PFSK-1 (cell line): ENCODE measurements around the gene ADAM19.

ENCODE experiments used
- FOXP2 ChIP-seq: optimal IDR thresholded peaks from 2 replicates; pipeline ENCODE3; 2011; ENCODE audit warnings: borderline replicate concordance, control low read depth, inconsistent platforms; ENCODE audit not compliant: insufficient read depth; ENCODE audit errors: extremely low read length, extremely low read depth
- POLR2AphosphoS5 ChIP-seq: IDR thresholded peaks from 2 replicates; pipeline ENCODE4 v1.6.1; 2012; ENCODE audit warnings: low read depth, mild to moderate bottlenecking, control low read depth, low read length, moderate library complexity
- REST ChIP-seq, 2 experiments: IDR thresholded peaks; 2 replicates each; pipeline versions ENCODE4 v1.6.1 to v1.8.0; 2011 to 2012; ENCODE audit warnings: low read depth in 2 of 2, low read length in 2 of 2, control low read depth in 1 of 2, inconsistent platforms in 1 of 2, mild to moderate bottlenecking in 1 of 2, moderate library complexity in 1 of 2; ENCODE audit not compliant: insufficient read depth in 1 of 2
- SIN3A ChIP-seq: IDR thresholded peaks from 2 replicates; pipeline ENCODE4 v1.6.1; 2012; ENCODE audit warnings: mild to moderate bottlenecking, low read length, moderate library complexity, borderline replicate concordance; ENCODE audit not compliant: insufficient read depth
- TAF1 ChIP-seq: IDR thresholded peaks from 2 replicates; pipeline ENCODE4 v1.6.1; 2012; ENCODE audit warnings: low read length, control low read depth, borderline replicate concordance; ENCODE audit not compliant: insufficient read depth

The ADAM19 gene

DNA sequence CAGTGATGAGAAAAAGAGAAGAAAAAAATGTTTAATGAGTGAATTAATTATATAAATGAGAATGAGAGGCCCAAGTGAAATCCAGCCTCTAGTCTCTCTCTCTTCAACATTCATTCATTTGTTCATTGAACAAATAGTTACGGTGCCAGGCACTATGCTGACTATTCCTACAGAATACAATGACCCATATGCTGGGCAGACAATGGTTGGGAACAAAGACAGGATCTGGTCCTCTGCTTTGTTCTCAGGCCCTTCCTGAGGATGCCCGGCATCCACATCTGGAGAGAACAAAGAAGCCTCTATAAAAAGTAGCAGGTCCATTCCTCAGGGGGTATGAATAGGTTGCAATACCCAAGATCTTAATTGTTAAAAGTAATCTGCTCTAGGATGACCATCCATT, 6.9 kb downstream of the ADAM19 start:
- TF ChIP-seq FOXP2 (no peak), SIN3A (no peak), REST (IDR thresholded peaks at IDR 0.05; ENCODE audit: insufficient read depth in 1 of 2, low read depth in 2 of 2, low read length in 2 of 2) (no peak), TAF1 (no peak), POLR2AphosphoS5 (no peak)

DNA sequence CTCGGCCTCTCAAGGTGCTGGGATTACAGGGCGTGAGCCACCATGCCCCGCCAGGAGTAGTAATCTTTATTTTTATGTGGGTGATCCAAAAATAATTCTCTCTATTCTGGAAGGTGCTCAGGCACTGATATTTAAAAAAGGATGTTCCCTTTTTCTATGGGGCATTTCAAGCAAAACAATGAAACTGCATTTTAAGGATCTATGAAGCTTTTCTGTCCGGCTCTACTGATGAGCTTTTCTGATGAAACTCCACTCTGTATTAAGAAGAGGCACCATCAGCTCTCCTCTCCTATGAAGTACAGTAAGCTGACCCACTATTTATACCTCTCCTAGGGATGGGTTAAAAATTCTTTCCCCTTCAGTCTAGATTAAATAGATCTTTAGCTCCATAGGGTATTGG, 7.4 kb downstream of the ADAM19 start:
- TF ChIP-seq SIN3A: no peak
- TF ChIP-seq TAF1: no peak
- TF ChIP-seq REST (IDR thresholded peaks at IDR 0.05; ENCODE audit: insufficient read depth in 1 of 2, low read depth in 2 of 2, low read length in 2 of 2): no peak
- TF ChIP-seq FOXP2: no peak
- no peak for TF ChIP-seq POLR2AphosphoS5

DNA sequence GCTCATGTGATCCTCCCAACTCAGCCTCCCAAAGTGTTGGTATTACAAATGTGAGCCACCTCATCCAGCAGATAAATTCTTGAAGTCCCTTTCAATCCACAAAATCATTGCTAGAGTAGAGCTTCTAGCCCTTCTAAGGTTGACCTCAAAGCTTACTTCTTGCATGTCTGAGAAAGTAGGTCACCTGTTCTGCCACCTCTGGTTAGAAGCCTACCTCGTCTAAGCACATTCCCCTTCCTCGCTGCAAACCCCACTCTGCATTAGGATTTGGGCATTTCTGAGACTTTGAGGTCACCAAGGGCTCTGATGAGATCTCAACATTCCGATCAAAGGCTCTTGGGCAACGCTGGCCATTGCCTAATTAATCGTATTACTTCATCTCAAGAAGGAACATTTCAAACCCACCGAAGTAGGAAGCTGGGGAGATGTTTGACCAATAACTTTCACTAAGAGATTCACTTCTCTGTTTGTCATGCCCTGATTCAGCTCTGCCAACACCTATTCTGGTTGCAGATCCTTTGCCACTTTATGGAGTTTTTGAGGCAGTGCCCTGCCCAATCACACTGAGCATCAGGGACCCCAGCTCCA, 8.6 kb downstream of the ADAM19 start:
- TF ChIP-seq POLR2AphosphoS5 (no peak), REST (IDR thresholded peaks at IDR 0.05; ENCODE audit: insufficient read depth in 1 of 2, low read depth in 2 of 2, low read length in 2 of 2) (no peak), SIN3A (no peak), FOXP2 (no peak), TAF1 (no peak)

DNA sequence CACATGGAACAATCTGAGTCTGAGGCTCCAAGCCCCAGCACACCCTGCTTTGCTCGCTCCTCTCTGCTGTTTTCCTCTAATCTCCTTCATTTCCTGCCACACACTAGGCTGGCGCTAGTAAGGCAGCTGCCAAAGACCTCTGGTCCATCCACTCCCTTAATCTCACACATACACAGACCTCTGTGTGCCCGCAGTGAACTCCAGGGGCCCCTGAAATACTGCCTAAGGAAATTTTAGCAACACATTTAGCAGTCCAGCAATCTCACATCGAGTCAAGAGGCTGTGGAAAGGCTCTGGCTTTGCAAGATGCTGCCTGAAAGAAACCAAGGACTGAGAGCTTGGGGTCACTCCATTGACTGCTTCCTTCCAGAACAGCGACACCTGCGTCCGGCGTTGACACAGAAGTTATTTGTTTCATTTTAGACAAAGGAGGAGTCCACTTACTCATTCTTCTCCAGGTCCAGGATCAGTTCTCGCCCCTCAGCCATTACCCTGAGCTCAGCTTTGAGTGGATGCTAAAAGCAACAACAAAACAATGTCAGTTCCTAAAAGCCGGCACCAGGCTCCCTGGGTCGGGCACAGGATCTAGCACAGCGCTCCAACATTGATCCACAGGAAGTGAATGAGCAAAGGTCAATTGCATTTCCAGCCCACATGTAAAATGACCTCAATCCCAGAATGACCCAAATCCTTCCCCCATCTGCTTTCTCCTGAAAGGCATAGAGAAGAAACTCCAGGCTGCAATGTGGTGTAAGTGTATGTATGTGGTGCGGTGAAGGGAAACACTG, 11.5 kb downstream of the ADAM19 start:
- no peak for TF ChIP-seq FOXP2
- no peak for TF ChIP-seq TAF1
- TF ChIP-seq REST (IDR thresholded peaks at IDR 0.05; ENCODE audit: insufficient read depth in 1 of 2, low read depth in 2 of 2, low read length in 2 of 2): no peak
- no peak for TF ChIP-seq SIN3A
- no peak for TF ChIP-seq POLR2AphosphoS5

DNA sequence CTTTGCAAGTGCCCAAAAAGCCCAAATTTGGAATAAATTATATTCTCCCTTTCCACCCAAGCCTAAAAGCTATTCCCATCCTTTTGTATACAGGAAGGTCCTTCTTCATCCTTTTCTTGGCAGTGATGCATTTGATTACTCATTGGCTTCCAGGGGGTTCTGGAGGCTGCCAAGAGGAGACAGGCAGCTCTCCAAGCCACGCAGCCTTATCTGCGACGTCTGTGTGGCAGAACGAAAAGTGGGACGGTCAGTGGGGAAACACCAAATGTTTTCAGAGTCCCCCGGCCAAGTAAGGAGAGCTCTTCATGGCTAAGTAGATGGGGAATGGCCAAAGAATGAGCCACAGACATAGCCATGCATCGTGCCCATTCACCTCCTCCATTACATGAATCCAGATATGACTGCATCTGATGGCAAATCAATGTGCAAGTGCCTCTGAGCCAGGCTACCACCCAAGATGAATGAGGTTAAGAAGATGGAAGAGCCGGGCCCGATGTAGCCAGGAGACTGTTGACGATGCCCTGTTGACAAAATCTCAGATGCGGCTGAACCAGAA, 12.1 kb downstream of the ADAM19 start:
- TF ChIP-seq TAF1 (no peak), FOXP2 (no peak), REST (IDR thresholded peaks at IDR 0.05; ENCODE audit: insufficient read depth in 1 of 2, low read depth in 2 of 2, low read length in 2 of 2) (no peak), SIN3A (no peak)
